Stimulated activated CD4-positive, alpha-beta T cell treated with anti-CD3 and anti-CD28 coated beads, TNF-alpha, amount 100 ng/mL, for 4 hours (primary cell): ENCODE results near the gene NEGR1.

Experiments
- DNase-seq, 3 experiments: peaks; one replicate each; pipeline ENCODE4 v3.0.0-alpha.2; 2020; ENCODE audit warnings: low read depth in 3 of 3

NEGR1 gene

GRCh38 chr1:72235062-72235461 is 47.3 kb downstream of the NEGR1 start:
- DNase-seq, result no peak

GRCh38 chr1:72230746-72231145 is 51.6 kb downstream of the NEGR1 start:
- no peak for DNase-seq

GRCh38 chr1:72229893-72230292 is 52.4 kb downstream of the NEGR1 start:
- DNase-seq, result no peak

DNA sequence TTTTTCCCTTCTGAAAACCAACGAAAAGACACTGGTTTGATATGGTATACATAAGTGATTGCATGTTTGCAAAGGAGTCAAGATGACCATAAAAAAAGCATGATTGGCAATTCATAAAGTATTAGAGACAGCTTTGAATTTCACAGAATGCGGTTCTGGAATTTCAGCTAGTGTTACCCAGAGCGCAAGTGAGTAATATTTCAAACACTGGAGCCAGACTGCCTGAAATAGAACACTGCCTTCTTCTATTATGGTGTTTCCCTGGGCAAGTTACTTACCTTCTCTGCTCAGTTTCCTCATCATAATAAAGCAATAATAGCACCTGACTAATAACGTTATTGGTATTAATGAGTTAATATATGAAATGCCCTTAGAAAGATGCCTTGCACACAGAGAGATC is 54.7 kb downstream of the NEGR1 start:
- DNase-seq, result no peak

GRCh38 chr1:72224506-72224905 is 57.8 kb downstream of the NEGR1 start:
- no peak for DNase-seq

GRCh38 chr1:72221811-72222210 is 60.5 kb downstream of the NEGR1 start:
- DNase-seq, result no peak

DNA sequence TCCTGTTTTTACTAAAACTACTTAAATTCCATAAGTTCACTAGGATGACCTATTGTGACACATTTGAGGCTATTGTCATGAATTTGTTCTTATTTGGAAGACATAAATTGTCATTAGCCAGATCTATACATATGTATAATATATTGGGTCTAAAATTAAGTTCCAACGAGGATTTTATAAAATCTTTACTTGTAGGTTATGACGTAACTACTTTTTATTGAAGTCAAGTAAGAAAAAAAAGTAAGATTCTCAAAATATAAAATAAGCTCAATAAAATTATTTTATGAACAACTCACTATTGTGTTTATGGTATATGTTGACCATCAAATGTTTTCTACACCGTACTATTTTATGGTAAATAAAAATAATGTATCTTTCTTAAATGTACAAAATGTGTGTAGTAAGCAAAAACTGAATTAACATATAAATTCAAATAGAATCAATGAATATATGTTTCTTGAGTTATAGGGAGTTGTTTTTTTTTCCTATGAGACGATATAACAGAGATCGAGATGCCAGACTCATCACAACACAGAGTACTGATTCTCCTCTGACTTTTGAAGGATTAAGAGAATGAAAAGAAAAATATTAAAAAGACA is 64.1 kb downstream of the NEGR1 start:
- no peak for DNase-seq

- no peak for DNase-seq
Measured at GRCh38 chr1:72207059-72207458, 75.3 kb downstream of the NEGR1 start.

DNA sequence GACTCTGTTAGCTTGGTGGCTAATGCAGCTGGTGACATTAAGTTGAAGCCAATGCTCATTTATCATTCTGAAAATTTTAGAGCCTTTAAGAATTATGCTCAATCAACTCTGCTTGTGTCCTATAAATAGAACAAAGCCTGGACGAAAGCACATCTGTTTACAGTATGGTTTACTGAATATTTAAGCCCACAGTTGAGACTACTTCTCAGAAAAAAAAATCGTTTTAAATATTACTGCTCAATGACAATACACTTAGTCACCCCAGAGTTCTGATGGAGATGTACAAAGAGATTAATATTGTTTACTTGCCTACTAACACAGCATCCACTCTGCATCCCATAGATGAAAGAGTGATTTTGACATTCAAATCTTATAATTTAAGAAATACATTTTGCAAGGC is 79.6 kb downstream of the NEGR1 start:
- DNase-seq, result no peak

DNA sequence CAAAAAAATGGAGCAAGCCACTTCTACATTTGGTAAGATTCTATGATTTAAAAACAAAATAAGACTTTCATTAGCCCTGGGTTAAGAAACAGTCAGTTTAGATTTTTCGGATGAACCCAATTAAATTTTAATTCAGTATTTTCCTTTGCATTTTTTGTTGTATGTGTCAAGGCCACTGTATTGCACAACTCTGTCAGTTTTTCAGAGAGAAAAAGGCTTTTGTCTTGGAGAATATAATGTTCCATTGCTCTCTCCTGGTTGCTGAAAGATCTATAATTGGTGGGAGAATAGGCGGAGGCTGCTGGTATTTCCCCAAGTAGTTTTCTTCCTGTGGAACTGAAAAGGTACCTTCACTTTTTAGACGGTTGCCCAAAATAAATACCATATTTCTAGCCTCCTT is 84.6 kb downstream of the NEGR1 start:
- no peak for DNase-seq

GRCh38 chr1:72186733-72187307 is 95.5 kb downstream of the NEGR1 start:
- DNase-seq, result no peak

GRCh38 chr1:72184099-72184701 is 98.1 kb downstream of the NEGR1 start:
- no peak for DNase-seq

DNA sequence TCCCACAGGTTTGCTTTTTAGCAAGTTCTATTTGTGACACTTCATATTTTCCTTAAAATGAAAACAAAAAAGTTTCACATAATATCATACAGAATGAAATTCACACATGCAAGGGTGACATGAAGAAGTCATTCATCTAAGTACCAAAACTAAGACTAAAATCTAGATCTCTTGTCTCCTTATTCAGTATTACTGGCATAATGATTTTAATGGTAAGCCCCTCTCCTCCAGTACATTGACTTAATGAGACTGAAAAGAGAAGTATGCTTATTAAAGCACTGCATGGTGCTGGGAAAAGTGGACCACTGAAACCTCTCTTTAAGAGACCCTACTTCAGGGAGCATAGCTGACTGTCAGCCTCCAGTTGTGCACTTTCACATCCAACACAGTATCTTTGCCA is 99.5 kb downstream of the NEGR1 start:
- no peak for DNase-seq

- no peak for DNase-seq
Measured at GRCh38 chr1:72178266-72178665, 104.1 kb downstream of the NEGR1 start.

GRCh38 chr1:72177711-72178110 is 104.6 kb downstream of the NEGR1 start:
- DNase-seq, result no peak

GRCh38 chr1:72170246-72170645 is 112.1 kb downstream of the NEGR1 start:
- no peak for DNase-seq

- no peak for DNase-seq
Measured at GRCh38 chr1:72166426-72166825, 115.9 kb downstream of the NEGR1 start.

- DNase-seq, result no peak
Measured at GRCh38 chr1:72150508-72150907, 131.8 kb downstream of the NEGR1 start.

GRCh38 chr1:72141875-72142274 is 140.5 kb downstream of the NEGR1 start:
- DNase-seq, result no peak

GRCh38 chr1:72140222-72140621 is 142.1 kb downstream of the NEGR1 start:
- no peak for DNase-seq

GRCh38 chr1:72137656-72138055 is 144.7 kb downstream of the NEGR1 start:
- DNase-seq, result no peak

GRCh38 chr1:72129869-72130268 is 152.5 kb downstream of the NEGR1 start:
- DNase-seq, result no peak

DNA sequence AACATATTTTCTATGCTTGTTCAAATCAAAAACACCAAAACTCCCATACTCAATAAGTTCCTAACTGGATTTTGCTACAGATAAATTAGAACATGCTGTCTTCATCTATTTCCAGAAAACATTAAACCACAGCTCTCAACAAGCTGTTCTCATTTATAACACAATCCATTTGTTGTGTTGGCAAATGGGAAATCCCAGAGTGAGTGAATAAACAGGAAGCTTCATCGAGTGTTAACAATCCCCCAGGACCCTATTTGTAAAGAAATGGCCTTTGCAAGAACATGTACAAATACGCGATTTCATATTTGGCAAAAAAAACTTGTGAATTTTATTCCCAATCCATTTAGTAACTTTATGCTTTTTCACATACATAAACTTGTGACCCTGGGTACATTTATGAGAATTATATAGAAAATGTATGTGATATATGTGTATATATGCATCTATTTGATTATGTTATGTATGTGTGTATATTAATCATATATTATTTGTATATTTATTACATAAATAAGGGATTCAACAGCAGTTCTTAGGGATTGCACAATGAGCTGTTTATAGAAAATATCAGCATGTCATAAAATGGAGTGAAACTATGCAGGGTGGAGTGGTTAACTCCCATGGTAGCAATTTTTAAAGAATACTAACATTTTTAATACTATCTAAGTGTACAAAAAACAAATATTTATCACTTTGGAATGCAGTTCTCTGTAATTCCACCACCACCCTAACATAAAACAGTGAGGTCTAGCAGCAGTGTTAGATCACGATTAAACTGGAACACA is 160.0 kb downstream of the NEGR1 start:
- no peak for DNase-seq
